LNCAP (cell line): ENCODE data around the gene ASTL.

Experiments
- CTCF ChIP-seq: fragments of 450-650 bp; IDR thresholded peaks from 2 replicates; pipeline ENCODE4 v1.5.1; 2017; ENCODE audit warnings: mild to moderate bottlenecking

ASTL gene

DNA sequence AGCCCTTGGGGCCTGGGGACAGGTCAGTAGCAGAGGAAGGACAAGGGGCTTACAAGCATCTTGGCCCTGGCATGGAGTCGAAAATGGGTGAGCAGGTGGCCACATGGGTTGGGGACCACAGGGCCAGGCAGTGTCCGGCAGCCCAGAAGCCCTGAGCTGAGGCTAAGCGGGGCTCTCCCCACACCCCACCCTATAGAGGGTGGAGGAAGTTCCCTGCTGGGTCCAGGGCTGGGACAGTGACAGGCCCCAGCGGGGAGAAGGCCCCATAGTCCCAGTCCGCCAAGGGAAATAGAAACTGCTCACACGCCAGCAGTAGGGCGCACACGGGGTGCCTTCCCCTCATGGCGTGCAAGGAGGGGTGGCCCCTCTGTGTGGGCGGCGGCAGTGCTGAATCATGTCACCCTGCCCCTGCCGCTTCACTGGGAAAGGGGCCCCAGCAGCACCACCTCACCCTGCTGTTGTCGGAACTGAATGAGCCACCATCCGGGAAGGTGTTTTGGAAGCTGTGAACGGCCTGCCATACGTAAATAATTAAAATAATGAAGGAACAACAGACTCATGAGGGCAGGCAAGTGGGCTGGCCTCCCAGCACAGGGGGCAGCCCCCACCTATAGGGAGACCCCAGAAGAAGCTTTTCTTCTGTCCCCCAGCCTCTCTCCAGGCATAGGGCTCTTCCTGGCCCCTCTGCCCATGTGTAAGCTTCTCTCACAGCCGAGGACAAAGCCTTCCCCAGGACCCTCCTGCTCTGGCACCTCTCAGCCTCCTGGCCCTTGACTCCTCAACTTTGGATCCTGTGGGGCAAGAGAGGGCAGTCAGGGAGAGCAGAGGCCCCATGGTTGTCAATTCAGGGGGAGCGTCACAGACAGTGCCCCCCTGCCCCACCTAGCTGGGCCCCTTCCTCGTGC is 19.6 kb upstream of the ASTL start:
- no peak for TF ChIP-seq CTCF

GRCh38 chr2:96156926-96157648 is 18.8 kb upstream of the ASTL start:
- no peak for TF ChIP-seq CTCF

GRCh38 chr2:96156011-96156820 is 17.9 kb upstream of the ASTL start:
- TF ChIP-seq CTCF, result no peak

DNA sequence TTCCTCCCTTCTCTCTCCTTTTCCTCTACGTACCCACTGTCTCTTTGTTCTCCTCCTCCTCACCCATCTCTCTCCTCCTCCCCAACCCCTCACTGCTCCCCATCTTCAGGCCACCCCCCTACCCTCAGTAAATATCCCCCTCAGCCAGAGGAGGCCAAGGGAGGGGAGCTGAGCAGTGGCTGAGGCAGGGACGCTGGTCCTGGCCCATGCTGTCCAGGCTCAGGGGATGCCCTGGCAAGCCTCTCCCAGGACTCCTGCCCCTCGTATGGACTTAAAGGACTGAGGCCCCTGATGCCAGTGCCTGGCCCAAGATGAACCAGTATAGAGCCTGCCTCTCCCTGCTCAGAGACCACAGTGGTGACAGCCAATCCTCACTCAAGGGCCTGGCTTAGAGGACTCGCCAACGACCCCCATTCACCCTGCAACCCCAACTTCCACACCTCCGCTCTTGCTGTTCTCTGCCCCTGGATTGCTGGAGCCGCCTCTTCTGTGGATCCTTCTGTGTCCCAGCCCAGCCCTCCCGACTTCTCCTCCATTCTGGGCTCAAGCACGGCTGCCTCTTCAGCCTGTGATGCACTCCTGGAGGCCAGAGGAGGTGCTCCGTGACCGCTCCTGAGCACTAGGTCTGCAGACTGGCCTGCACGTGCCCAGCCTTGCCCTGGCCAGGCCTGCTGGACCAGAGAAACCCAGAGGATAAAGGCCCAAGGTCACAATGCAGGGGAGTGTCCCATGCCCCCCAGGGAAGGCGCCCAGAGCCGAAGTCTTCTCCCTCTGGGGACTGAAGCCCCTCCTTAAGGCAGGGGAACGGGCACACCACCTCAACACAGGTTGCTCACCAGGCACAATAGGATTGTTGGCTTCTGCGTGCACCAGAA is 16.4 kb upstream of the ASTL start:
- TF ChIP-seq CTCF, result no peak

- no peak for TF ChIP-seq CTCF
Observed at GRCh38 chr2:96153991-96154431, 15.7 kb upstream of the ASTL start.

GRCh38 chr2:96153291-96153713 is 15.0 kb upstream of the ASTL start:
- no peak for TF ChIP-seq CTCF
